GM18520 (cell line): ENCODE results near the gene CHMP1B.

Experiments used
- ATAC-seq: cut with Tn5 transposase; IDR thresholded peaks from one replicate; pipeline ENCODE4 v1.9.1; 2021; ENCODE audit not compliant: unreplicated experiment

The CHMP1B gene, protein sequence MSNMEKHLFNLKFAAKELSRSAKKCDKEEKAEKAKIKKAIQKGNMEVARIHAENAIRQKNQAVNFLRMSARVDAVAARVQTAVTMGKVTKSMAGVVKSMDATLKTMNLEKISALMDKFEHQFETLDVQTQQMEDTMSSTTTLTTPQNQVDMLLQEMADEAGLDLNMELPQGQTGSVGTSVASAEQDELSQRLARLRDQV

DNA sequence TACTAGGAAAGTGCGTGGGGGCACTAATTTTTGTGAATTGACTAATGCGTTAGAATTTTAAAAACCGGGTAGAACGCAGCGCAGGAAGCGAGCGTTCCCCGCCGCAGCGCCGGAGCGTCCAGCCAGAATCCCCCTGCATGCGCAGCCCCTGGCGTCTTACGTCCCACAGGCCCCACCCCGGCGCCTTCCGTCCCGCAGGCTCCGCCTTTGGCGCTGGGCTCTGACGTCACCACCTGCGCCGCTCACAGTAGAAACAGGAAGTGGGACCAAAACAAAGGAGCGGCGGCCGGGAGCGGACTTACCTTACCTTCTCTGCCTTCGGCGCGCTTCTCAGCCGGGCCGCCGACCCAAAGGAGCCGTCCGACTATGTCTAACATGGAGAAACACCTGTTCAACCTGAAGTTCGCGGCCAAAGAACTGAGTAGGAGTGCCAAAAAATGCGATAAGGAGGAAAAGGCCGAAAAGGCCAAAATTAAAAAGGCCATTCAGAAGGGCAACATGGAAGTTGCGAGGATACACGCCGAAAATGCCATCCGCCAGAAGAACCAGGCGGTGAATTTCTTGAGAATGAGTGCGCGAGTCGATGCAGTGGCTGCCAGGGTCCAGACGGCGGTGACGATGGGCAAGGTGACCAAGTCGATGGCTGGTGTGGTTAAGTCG, at the start of gene CHMP1B:
TSS of gene CHMP1B (plus strand) at position 268 of the 660 bp plus-strand sequence. CDS start at position 367, 99 bp downstream.
- ATAC-seq: peak; percentile 83

DNA sequence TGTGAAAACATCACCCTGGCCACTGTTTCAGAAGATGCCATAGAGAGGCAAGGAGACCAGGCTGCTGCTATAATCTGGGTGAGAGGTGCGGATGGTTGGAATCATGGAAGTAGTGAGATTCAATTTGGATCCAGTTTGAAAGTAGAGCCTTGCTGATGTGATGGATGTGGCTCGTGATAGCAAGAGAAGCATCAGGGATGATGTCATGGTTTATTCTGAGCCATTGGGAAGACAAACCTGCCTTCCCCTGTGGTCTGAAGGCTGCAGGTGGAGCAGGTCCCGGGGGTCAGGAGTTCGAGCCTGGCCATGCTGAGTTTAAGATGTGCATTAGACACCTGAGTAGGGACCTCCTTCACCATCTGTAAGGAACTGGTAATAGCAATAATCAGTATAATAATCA, 49.6 kb upstream of the CHMP1B start:
- ATAC-seq: no peak

GRCh38 chr18:11802158-11802557, 49.1 kb upstream of the CHMP1B start:
- ATAC-seq: no peak

DNA sequence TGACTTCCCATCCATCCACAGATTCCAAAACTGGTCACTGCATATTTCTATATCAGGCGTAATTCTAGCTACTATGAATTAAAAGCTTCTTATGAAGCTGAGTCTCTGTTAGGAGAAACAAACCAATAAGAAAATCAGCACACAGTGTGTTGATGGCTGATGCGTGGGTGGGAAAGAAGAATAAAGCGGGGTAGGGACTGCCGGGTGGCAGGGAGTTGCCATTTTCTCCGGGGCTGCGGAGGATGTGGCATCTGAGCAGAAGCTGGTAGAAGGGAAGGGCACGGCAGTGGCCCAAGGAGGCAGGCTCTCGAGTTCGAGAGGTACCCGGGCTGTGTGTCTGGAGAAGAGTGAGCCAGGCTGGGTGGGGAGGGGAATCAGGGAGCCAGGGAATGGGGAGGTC, 48.6 kb upstream of the CHMP1B start:
- ATAC-seq: no peak

DNA sequence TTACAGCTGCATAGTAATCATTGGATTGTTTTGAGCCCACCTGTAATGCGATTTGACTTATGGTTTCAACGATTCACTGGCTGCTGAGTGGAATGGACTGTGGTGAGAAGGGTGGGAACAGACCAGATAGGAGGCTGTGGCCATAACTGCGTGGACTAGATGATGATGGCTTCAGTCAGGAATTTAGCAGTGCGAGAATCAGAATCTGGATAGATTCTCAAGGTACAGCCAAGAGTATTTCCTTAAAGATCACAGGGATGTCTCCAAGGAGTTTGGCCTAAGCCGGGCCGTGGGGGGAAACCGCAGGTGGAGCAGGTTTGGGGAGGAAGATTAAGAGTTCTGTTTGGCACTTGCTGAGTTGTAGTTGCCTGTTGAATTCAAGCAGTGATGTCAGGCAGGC, 44.0 kb upstream of the CHMP1B start:
- no peak for ATAC-seq

DNA sequence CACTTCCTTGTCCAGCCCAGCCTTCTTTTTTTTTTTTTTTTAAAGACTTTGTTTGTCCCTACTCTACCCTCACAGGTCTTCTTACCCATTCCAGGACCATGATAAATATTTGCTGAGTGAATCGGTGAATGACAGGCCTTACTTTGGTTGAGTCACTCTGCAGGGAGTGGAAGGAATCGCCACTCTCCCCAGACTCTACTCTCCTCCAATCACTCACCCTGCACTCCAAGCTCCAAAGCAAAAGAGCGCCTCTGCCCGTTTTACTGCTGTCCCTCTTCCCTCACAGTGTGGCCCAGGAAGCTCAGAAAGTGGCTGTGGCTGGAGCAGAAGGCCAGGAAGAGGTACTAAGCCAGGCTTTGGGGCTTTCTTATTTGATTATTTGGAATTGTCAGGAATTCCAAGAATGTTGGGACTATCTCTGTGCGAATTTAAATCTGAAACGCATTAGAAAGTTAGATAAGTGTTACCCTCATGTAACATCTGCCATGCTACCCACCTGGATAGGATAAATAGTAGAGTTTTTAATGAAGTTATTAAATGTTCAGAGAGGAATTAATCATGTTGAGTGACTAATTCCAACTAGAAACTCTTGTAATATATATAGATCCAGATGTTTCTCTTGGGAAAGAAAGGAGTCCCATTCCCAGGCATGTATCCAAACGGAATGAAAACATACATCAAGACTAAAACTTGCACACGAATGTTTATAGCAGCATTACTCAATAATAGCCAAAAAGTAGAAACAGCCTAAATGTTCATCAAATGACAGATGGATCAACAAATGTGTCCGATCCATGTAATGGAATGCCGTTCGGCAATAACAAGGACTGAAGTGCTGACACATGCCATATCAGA, 43.0 kb upstream of the CHMP1B start:
- no peak for ATAC-seq

- no peak for ATAC-seq
Measured at GRCh38 chr18:11809895-11810294, 41.3 kb upstream of the CHMP1B start.

- ATAC-seq: no peak
Measured at GRCh38 chr18:11810379-11810778, 40.8 kb upstream of the CHMP1B start.

GRCh38 chr18:11811009-11811408, 40.2 kb upstream of the CHMP1B start:
- ATAC-seq: no peak

GRCh38 chr18:11817229-11817628, 34.0 kb upstream of the CHMP1B start:
- no peak for ATAC-seq

DNA sequence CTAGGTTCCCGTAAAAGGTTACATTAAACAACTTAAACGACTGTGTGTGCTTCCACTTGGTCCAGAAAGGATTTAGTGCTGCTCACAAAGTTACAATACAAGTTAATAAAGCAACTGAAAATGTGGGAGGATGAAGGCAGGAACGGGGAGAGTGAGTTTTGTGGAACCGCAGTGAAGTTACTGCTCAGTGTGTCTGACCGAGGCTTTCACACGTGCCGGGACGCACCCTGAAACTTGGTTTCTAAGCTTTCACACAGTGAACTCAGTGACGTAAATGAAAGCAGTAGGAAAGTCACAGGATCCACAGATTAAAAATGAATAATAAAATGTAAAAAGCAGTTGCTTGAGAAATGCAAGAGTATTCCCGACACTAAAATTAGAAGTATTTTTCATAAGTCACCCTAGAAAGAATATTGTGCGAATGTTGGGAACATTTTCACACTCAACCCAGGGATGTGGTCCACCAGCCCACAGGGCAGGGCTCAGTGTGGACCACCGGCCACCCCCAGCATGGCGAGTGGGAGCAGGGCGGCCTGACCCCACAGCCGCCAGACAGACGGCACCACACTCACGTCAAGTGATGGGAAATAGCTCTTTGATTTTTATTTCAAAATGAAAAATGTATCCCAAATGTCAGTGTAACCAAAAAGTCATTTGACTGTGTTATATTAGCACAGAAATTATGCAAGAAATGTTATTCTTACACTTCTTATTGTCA, 32.6 kb upstream of the CHMP1B start:
- no peak for ATAC-seq

- no peak for ATAC-seq
Measured at GRCh38 chr18:11819938-11820337, 31.3 kb upstream of the CHMP1B start.

DNA sequence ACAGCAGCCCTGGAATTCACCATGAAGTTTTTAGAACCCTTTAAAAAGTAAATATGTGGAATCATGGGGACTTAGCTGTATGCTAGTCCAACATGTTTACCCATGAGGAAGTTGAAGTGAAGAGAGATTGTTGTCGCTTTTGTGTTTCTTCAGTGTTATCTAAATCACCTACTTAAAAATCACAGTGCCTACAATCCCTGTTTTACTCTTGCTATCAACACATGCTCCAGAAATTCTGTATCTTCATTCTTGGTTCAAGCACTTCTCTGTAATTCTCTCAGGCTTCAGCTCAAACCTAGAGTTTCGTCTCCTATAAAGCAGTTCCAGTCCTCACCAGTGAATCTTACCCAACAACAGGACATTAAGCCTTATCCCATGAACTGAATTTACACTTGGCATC, 30.5 kb upstream of the CHMP1B start:
- no peak for ATAC-seq

GRCh38 chr18:11821208-11821607, 30.0 kb upstream of the CHMP1B start:
- no peak for ATAC-seq

- no peak for ATAC-seq
Measured at GRCh38 chr18:11821643-11822237, 29.5 kb upstream of the CHMP1B start.

DNA sequence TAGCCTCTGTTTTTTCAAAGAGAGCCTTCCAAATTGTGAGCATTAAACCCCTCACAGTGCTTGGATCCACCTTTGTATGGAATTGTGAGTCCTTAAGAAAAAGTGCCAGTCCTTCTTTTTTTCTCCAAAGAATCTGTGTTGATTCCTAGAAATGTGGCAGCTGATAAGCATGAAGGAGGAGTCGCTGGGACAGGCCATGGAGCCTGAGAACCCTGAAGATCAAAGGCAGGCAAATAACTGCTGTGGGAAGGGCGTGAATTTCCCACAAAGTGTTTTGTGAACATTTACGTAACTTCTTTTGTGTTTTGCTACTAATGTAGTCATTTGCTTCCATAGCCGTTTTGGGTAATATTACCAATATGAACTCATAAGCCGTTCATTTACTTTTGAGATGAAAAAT, 27.7 kb upstream of the CHMP1B start:
- no peak for ATAC-seq

DNA sequence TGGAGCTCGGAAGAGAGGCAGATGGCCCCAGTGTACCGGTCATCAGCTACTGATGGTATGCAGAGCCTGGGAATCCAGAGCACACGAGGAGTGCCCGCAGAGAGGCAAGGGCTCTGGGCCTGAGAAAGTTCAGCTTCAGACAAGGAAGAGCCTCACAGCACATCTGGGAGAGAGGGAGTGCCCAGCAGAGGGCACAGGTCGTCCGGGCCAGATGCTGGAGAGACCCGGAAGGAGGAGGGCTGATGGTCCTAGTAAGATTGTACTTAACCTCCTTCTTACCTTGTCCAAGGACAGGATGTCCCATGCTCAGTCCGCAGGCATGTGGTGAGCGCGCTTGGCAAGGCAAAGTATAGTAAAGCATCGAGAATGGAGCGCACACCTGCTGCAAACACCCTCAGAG, 24.4 kb upstream of the CHMP1B start:
- no peak for ATAC-seq

DNA sequence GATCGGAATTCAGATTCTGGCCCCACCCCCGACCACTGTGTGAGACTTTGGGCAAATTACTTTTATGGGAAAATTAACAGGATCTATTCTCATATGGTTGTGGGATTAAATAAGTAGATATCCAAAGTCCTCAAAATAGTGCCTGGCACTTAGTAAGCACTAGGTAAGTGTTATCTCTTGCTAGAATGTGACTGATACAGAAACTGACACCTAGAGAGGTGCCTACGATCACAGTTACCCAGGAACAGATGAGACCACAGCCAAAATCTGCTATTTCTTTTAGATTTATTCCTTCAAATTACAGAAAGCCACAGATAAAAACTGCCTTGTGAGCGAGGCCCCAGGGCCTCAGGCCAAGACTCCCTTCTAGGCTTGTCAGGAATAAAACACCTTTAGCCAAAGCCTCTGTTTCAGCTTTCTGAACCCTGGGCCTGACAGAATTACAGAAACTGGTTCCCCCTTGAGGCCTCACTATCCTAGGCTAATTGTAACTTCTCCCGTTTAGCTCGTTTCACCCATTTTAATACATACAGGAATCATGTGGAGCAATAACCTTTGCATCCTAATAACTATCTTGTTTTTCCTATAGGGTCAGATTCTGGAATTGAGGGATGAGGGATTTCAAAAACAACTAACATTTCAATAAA, 22.3 kb upstream of the CHMP1B start:
- ATAC-seq: peak; percentile 94

DNA sequence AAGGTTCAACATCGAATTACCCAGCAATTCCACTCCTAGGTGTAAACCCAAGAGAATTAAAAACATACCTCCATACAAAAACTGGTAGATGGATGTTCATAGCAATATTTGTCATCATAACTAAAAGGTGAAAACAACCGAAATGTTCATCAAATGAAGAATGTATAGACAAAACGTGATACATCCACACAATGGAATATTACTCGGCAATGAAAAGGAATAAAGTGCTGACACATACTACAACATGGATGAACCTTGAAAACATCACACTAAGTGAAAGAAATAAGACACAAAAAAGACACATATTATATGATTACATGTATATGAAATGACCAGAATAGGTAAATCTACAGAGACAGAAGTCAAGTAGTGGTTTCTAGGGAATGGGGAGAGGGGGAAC, 20.6 kb upstream of the CHMP1B start:
- ATAC-seq: no peak

DNA sequence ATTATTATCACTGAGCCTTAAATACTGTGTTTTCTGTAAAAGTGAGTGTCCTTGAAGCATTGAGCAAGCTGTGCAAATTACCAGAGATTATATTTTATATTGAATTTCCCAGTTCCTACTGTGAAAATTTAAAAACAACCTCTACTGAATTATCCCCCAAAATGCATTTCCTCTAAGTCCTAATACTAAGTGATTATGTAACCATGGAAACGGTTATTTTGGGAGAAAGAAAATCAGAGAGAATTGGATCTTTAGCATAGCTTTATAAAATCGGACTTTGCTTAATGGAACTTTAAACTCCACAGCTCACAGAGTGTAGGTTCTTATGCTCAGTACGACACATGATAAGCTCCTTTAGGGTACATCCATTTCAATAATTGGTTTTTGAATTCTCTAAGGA, 19.3 kb upstream of the CHMP1B start:
- no peak for ATAC-seq

DNA sequence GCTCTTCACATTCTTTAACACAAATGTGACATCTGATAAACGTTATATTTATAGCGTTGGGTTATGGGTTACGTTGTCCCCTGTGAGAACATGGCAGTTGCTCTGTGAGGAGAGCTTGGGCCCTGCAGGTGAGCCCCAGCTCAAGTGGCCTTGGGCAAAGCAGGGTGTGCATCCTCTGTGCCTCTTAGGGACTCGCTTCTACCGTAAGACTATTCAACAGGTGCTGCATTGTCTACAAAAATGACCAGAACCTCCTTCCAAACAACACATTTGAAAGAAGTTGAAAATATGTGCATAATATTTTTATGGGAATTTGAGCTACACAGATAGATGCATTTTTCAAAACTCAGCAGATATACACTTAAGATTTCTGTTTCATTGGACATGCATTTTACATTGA, 16.4 kb upstream of the CHMP1B start:
- ATAC-seq: no peak
